ENCODE measurements around the gene TBL3.

TBL3 gene

DNA sequence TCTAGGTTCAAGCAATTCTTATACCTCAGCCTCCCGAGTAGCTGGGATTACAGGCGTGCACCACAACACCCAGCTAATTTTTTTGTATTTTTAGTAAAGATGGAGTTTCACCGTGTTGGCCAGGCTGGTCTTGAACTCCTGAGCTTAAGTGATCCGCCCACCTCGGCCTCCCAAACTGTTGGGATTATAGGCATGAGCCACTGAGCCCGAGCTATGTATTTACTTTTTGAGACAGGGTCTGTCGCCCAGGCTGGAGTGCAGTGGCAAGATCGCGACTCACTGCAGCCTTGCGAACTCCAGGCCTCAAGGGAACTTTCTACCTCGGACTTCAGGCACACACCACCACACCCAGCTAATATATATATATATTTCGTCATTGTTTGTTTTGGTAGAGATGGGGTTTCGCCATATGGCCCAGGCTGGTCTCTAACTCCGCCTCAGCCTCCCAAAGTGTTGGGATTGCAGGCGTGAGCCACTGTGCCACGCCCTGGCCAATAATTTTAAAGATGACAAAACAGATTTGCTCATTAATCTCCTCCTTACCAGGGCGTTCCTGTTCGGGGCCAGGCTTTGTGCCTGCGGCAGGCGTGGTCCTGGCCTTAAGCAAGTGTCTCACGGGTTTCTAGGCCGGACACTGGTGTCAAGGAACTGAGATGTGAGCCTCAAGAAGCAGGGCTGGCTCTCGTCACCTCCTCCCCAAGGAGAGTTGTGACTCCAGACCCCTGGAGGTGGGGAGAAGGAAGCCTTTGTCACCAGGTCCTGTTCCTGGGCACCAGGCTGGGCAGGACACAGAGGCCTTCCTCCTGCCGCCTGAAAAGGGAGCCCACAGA lies 43.5 kb downstream of the TBL3 start:
- no peak for DNase-seq (ENCODE audit: low spot score)

DNA sequence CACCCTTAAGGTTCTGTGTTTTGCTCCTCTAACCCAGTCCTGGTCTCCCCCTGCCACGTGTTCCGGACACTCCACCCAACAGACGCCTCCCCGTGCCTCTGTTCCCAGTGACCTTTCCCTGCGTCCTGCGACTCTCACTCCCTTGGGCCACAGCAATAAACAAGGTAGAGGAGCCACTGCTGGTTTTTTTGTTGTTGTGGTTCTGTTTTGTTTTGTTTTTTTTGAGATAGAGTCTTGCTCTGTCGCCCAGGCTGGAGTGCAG lies 44.0 kb downstream of the TBL3 start:
- no peak for DNase-seq (ENCODE audit: low spot score)

DNA sequence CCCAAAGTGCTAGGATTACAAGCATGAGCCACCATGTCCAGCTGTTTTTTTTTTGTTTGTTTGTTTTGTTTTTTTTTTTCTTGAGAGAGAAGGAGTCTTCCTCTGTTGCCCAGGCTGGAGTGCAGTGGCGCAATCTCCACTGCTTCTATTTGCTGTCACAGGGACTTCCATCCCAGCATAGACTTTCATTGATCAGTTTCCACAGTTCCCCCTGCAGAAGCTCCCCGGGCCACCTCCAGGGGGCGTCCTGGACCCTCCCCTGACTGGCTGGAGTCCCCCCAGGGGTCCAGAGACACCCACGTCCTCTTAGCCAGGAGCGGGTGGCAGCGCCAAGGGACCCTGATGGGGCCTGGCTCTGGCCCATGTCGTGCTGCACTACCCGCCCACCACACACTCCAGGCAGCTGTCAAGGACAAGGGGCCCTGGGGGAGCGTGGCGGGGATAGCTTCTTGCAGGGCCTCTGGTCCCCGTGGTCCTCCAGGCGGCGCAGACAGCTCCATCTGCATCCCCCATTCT lies 44.6 kb downstream of the TBL3 start:
- DNase-seq (ENCODE audit: low spot score), result peak; percentile 85

DNA sequence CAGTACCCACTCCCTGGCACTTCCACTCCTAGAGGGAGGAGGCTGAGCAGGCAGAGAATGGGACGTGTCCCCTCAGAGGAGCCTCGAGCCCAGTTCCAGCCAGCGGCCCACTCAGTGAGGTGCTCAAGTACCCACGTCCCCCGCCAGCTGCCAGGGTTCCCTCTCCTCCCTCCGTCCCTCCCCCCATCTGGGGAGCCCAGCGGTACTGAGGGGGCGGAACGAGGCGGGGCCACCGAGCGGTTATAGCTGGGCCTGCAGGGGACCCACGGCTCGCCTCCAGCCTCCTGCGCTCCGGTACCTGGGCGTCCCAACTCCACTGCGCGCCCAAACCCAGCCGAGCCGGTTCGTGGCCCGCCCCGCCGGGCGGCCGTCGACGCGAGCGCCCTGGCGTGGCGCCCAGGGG lies 47.7 kb downstream of the TBL3 start, which contains the start of gene NPW:
NPW (plus strand) TSS at position 268 of the 403 bp plus-strand sequence.
- no peak for DNase-seq (ENCODE audit: low spot score)

DNA sequence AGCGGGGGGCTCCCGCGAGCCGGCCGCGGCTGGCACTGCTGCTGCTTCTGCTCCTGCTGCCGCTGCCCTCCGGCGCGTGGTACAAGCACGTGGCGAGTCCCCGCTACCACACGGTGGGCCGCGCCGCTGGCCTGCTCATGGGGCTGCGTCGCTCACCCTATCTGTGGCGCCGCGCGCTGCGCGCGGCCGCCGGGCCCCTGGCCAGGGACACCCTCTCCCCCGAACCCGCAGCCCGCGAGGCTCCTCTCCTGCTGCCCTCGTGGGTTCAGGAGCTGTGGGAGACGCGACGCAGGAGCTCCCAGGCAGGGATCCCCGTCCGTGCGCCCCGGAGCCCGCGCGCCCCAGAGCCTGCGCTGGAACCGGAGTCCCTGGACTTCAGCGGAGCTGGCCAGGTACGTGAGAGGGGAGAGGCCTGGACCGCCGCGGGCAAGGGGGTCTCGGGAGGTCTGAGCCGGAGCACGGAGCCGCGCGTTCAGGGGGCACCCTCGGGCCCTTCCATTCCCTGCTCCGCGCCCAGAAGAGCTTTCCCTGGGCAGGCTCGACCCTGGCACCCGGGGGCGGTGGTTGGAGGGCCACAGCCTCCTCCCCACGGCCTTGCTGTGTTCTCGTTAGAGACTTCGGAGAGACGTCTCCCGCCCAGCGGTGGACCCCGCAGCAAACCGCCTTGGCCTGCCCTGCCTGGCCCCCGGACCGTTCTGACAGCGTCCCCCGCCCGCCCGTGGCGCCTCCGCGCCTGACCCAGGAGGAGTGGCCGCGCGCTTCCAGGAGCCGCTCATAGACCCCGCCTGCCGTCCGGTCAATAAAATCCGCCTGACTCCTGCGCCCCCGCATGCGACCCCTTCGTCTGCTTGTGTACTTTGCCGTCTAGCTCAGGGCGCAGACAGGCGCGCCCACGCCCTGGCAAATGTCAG lies 48.3 kb downstream of the TBL3 start:
- DNase-seq (ENCODE audit: low spot score), result no peak

DNA sequence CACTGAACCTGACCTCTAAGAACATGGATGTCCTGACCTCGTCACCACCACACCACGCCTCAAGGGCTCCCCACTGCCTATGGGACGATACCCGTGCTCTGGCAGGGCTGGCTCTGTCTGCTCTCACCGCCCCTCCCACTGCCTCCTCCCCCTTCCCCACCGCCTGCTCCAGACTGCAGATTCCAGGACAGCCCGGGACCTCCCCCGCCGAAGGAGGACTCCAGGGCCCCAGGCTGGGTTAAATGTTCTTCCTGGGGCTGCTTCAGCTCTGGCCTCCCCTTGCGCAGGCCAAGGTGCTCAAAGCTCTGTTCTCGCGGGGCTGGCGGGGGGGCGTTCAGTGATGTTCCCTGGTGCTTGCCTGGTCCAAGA lies 50.9 kb downstream of the TBL3 start:
- peak; percentile 72 for DNase-seq (ENCODE audit: low spot score)

DNA sequence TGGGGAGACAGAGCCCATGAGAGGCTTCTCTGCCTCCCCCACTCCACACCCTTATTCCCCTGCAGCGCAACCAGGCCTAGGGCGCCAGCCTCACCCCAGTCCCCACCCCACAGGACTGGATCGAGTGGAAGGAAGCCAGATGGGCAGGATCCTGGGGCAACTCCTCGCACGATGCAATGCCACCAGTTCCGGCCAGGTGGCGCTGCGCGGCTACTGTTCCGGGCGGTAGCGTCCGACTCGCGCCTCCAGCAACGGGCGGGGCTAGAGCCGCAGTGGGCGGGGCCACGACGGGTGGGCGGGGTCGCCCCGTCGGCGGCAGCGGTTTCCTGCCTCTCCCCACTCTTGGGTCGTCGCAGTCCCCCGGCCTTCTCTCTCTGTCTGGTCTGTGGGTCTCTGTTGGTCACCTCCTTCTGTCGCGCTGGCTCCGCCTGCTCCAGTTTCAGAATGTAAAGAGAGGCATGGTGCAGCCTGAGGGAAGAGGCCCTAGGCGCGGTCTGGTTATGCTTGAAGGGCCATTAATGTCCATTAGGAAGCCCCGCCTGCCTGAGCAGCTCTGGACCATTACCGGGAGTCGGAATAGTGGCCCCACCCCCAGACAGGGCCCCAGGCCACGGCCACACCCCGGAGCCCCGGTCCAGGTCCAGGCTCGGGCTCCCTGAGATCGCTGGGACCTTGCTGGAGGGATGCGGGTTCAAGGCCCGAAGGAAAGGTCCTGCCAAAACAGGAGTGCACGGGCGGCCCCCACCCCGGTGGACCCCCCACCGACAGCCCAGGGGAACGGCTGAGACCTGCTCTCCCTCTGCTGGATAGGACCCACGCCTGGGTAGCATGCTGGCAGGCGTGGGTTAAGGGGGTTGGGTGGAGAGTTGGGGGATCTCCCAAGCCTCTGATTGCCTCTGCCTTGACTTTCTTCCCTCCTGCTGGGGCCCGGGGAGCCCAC lies 51.5 kb downstream of the TBL3 start:
- DNase-seq (ENCODE audit: low spot score), result peak; percentile 92

DNA sequence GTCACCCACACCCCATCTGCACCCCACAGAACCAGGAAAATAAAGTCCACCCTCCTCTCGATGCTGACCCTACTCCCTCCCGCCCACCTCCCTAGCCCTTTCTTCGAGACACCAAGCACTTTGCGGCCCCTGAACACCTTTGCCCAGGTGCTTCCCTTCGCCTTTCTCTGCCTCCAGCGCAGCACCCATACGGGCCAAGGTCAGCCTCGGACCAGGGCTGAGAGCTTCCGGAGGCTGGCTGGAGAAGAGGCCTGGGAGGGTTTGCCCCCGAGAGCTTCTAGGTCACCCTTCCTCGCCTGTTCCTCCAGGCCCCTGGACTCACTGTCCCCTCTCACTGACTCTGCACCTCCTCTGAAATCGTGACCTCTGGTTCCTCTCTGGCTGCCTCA lies 52.2 kb downstream of the TBL3 start:
- no peak for DNase-seq (ENCODE audit: low spot score)

DNA sequence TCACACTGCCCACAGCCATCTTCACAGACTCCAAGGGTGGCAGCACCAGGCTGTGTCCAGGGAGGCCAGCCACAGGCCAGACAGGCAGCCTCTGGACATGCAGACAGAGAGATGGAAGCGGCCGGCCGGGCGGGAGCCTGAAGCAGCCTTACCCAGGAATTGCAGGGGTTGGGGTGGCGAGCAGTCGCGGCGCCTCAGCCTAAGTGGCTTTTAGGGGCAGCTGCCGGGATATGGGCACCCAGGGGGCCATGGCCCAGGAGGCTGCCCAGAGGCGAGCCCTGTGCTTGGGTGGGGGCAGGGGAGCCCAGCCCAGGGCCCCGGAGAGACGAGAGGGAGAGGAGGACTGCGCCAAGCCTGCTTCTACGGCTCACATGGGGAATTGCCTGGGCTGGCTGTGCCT lies 53.4 kb downstream of the TBL3 start:
- no peak for DNase-seq (ENCODE audit: low spot score)

DNA sequence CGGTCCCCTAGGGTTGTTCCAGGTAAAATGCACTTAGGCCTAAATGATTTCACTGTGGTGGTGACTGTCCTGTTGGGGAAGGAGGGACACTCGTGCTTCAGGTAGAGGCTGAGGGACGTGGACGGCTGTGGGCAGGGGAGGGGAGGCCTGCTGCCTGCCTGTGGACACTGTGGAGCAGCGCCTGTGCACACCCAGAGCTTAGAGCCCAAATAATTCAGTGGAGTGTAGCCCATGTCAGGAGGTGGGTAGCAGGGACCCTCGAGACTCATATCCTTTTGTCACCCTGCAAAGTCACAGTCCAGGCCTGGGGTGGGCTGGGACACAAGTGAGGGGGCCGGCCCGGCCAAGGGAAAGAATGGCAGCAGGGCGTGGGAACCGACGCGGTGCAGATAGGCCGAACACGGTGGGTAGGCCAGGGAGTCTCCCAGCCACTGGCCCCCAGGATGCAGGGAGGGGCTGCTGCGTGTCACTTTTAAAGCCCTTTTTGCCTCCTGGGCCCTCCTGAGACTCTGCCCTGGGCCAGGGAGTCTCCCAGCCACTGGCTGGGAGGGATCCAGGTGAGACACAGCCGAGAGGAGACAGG lies 54.1 kb downstream of the TBL3 start:
- no peak for DNase-seq (ENCODE audit: low spot score)

DNA sequence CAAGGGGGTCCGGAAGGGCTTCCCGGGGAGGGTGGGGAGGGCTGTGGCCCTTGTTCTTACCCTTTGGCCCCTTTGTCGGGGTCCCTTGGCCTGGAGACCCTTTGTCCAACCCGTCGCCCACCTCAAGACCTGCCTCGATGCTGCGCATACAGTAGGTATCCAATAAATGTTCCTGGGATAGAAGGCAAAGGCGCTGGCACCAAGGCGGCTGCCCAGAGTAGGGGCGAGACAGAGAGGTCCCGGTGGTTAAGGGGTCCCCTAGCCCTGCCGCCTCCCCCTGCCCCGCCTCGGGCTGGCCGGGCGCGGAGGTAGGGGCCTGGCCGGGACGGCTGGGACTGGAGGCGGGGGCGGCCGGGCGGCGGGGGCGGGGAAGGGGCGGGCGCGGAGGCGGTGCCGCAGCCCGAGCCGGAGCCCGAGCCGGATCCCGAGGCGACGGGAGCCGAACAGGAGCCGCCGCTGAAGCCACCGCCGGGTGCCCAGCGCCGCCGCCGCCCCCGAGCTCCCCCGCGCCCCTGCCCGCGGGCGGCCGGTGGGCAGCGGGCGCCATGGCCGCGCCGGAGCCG lies 54.7 kb downstream of the TBL3 start, which contains the start of gene NHERF2:
NHERF2 (plus strand) TSS at position 442 of the 563 bp plus-strand sequence; CDS start at position 546, 104 bp downstream.
- DNase-seq (ENCODE audit: low spot score), result no peak

DNA sequence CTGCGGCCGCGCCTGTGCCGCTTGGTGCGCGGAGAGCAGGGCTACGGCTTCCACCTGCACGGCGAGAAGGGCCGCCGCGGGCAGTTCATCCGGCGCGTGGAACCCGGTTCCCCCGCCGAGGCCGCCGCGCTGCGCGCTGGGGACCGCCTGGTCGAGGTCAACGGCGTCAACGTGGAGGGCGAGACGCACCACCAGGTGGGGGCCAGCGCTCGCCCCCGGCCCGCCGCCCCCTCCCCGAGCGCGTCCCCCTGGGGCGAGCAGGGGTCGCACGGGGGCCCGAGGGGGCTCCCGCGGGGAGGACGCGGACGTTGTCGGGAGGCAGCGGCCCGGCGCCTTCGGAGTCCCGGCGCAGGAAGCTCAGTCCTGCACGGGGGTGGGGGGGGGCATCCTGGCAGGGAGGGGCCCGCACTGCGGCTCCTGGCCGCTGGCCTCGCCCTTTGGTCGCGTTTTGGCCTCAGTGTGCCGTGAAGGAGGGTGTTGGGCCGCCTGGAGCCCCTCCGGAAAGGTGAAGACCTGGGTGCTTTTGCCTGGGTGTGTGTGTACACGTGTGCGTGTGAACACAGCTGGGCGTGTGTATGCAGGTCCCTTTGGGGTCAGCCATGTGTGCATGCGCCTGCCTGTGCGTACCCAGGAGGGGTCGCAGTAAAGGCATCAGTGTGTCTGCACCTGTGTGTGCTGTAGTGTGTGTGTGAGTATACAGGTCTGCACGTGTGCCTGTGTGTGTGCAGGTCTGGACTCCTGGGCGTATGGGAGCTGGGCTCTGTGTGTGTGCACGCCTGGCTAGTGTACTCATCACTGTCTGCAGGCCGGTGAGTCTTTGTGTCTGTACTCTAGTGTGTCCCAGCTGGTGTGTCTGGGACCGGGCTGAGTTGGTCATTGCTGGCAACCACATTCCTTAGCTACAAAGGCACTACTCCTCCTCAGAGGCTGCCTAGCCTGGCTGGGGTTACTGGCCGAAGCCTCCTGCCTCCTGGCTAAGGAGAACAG lies 55.5 kb downstream of the TBL3 start:
- DNase-seq (ENCODE audit: low spot score), result peak; percentile 55

DNA sequence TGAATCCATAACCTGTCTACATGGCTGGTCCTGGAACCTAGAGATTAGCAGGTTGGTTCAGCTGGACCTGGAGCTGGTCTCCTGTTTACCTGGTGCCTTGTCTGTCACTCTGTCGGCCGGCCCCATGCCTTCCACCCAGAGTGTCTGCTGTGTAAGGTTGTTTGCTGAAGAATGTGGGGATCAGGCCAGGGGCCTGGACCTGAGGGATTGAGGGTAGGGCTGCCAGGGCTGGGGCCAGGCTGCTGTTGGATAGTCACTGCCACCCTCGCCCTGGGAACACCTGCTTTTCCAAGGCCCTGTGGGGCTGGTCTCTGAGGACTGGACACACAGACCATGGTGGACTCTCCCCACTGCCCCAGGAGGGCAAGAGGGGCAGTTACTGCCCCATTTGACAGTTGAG lies 56.3 kb downstream of the TBL3 start:
- DNase-seq (ENCODE audit: low spot score), result no peak

DNA sequence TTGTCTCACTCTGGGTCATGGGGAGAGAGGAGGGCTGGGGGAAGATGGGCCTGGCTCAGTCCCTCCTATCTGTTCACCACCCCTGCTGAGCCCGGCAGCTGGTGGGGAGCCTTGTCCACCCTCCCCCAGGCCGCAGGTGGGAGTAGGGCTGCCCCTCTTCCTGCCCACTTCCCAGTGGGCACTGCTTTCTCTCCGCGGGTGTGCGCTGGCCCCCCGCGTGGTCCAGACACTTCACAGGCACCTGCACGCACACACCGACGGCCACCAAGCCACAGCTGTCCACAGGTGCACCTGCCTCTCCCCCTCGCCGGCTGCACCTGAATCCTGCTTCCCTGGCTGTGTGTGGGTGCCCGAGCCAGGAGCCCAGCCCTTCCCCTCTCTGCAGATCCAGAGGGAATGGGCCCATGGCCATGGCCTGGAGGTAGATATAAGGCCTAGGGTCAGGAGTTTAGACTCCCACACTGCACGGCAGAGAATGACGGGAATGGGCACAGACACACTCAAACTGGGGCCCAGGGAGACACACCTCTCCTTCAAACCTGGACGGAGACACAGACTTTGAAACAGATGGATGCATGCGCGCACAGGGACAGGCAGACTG lies 56.9 kb downstream of the TBL3 start:
- no peak for DNase-seq (ENCODE audit: low spot score)

DNA sequence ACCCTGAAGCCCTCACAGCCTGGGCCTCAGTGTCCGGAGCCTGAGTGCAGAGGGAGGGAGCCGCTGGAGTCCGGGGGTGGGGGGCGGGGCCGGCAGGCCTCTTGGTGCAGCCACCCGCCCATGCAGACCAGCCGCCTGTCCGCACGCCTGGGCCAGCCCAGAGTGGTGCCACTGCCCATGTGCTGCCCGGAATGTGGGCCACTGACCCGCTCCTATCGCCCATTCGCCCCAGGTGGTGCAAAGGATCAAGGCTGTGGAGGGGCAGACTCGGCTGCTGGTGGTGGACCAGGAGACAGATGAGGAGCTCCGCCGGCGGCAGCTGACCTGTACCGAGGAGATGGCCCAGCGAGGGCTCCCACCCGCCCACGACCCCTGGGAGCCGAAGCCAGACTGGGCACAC lies 57.5 kb downstream of the TBL3 start:
- no peak for DNase-seq (ENCODE audit: low spot score)

DNA sequence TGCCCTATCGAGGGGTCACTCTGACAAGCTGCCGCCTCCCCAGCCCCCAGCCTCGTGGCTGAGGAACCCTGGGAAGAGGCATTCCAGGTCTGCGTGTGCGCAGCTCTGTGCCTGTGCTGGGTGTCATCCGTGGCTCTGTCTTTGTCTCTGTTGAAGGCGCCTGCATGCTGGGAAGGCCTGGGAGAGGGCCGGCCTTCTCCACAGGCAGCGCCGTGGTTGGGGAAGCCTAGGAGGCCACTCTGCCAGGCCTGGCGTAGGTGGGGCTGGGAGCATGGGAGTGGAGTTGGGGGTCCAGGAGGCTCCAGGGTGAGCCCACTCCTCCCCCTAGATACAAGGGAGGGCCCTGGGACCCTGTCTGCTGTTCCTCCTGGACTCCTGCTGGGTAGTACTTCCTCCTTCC lies 58.2 kb downstream of the TBL3 start:
- DNase-seq (ENCODE audit: low spot score), result no peak

DNA sequence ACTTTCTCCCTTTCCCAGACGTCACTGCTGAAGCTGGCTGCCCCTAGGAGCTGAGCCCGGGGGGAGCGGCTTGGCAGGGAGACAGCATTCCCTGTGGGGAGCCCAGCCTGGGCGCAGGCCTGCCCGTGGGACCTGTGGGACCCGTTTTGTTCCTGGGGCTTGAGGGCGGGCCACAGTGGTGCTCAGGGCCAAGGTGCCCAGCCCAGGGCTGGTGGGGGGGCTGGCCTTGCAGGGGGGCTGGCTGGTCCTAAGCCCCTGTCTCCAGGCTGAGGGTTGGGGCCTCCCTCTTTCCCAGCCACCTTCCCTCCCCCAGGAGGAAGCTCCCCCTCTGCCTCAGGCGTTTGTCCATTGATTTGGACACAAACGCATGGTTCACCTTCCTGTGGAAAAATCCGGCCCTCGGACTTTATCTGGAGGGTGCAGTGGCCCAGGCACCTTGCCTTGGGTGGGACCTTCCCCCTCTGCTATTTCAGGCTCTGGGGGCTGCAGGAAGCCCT lies 59.3 kb downstream of the TBL3 start:
- DNase-seq (ENCODE audit: low spot score), result no peak

Data from SK-N-DZ (cell line).